HepG2 (cell line): Measurements from ENCODE around the gene PRKCB. TPM values are rescaled to one million over a fixed set of nuclear protein-coding genes. Genes with fewer than 3 reads are reported as not detected.

ENCODE experiments used
- ATAC-seq: fragments of 200-7000 bp; cut with Tn5 transposase; 3 replicates; pipeline ENCODE4 v1.9.1; 2020; ENCODE audit warnings: mild to moderate bottlenecking, moderate library complexity
- BruUV-seq: library from RNA; stranded (reverse); fragments of 400-500 nt; replicated peaks from 2 replicates; lab custom pipeline; 2021; lab: Mats Ljungman, UMichigan
- CTCF ChIA-PET: fragments of 300-600 bp; formaldehyde crosslinking; extraction: SDS; loops from one replicate; lab custom pipeline; 2021; ENCODE audit warnings: low total read pairs, inconsistent platforms, low intra/inter-chr PET ratio; lab: Yijun Ruan, JAX
- POLR2A ChIA-PET: fragments of 350-600 bp; sonication (Branson Sonifier 250); formaldehyde crosslinking; loops from one replicate; lab custom pipeline; 2020; ENCODE audit warnings: antibody characterized with exemption, inconsistent platforms; lab: Yijun Ruan, JAX
- DNase-seq: peaks from one replicate; pipeline ENCODE4 v3.0.0-alpha.2; 2015; ENCODE audit warnings: low spot score
- FAIRE-seq: peaks from 3 replicates; lab custom pipeline; 2011; peaks lifted over from hg19 to GRCh38; lab: Jason Lieb, UNC
- H2AFZ ChIP-seq: one replicate; pipeline ENCODE4 v1.6.1; 2011; ENCODE audit warnings: low read length, inconsistent platforms
- H3K27ac ChIP-seq: fragments of 300-600 bp; 3 replicates; pipeline ENCODE4 v1.8.0; 2011; ENCODE audit warnings: mixed run types, mild to moderate bottlenecking, mixed read lengths, low read length, inconsistent platforms; ENCODE audit not compliant: insufficient read depth; ENCODE audit errors: extremely low read length
- H3K27me3 ChIP-seq, 2 experiments: fragments of 200-600 bp in 1 of 2; 2 replicates in 1 of 2; 3 replicates in 1 of 2; pipeline versions ENCODE4 v1.6.0 to v1.8.0; 2011; ENCODE audit warnings: low read length in 2 of 2, mild to moderate bottlenecking in 2 of 2, moderate library complexity in 2 of 2, inconsistent platforms in 1 of 2; ENCODE audit not compliant: insufficient read depth in 2 of 2, control insufficient read depth in 1 of 2
- H3K36me3 ChIP-seq, 2 experiments: fragments of 200-600 bp in 1 of 2; replicated peaks in 1 of 2; 2 replicates in 1 of 2; 3 replicates in 1 of 2; pipeline versions ENCODE4 v1.5.1 to v1.8.0; 2011; ENCODE audit warnings: low read length in 2 of 2, inconsistent platforms in 1 of 2; ENCODE audit not compliant: insufficient read depth in 2 of 2, control insufficient read depth in 1 of 2
- H3K4me1 ChIP-seq: 2 replicates; pipeline ENCODE4 v1.5.1; 2012; ENCODE audit warnings: low read length, inconsistent platforms; ENCODE audit not compliant: insufficient read depth
- H3K4me2 ChIP-seq: 2 replicates; pipeline ENCODE4 v1.6.0; 2011; ENCODE audit warnings: low read depth, low read length, inconsistent platforms
- H3K4me3 ChIP-seq, 3 experiments: fragments of 200-600 bp in 1 of 3; sonication (generic), shearing (Covaris generic) in 1 of 3; replicated peaks in 1 of 3; 2 replicates each; pipeline ENCODE4 v1.5.1; 2011 to 2016; ENCODE audit warnings: low read length in 3 of 3, inconsistent platforms in 2 of 3, low read depth in 2 of 3, mild to moderate bottlenecking in 2 of 3, control low read depth in 1 of 3, mixed read lengths in 1 of 3; ENCODE audit not compliant: insufficient read depth in 1 of 3
- H3K79me2 ChIP-seq: one replicate; pipeline ENCODE4 v1.6.1; 2011; ENCODE audit warnings: low read length, inconsistent platforms; ENCODE audit not compliant: insufficient read depth
- H3K9ac ChIP-seq: 2 replicates; pipeline ENCODE4 v1.6.0; 2011; ENCODE audit warnings: mild to moderate bottlenecking, low read depth, low read length, inconsistent platforms; ENCODE audit not compliant: insufficient read depth
- H3K9me3 ChIP-seq: 2 replicates; pipeline ENCODE4 v1.5.1; 2012; ENCODE audit warnings: mild to moderate bottlenecking, low read length
- H4K20me1 ChIP-seq: 2 replicates; pipeline ENCODE4 v1.6.0; 2011; ENCODE audit warnings: inconsistent platforms, mild to moderate bottlenecking, low read length, moderate library complexity; ENCODE audit not compliant: insufficient read depth
- CCDC6 ChIP-seq: sonication (generic); formaldehyde crosslinking; IDR thresholded peaks from 2 replicates; pipeline ENCODE4 v1.8.1; 2022; ENCODE audit warnings: mild to moderate bottlenecking, missing genetic modification reagents, moderate library complexity
- DRAP1 ChIP-seq: IDR thresholded peaks from 2 replicates; pipeline ENCODE4 v1.6.1; 2016; ENCODE audit warnings: missing genetic modification reagents, missing compliant biosample characterization
- ELF4 ChIP-seq: sonication (generic); formaldehyde crosslinking; IDR thresholded peaks from 2 replicates; pipeline ENCODE4 v1.5.0; 2020; ENCODE audit warnings: missing genetic modification reagents, mild to moderate bottlenecking, moderate library complexity, borderline replicate concordance
- HOXA7 ChIP-seq: sonication (generic); formaldehyde crosslinking; IDR thresholded peaks from 2 replicates; pipeline ENCODE4 v1.8.1; 2022; ENCODE audit warnings: mild to moderate bottlenecking, missing genetic modification reagents, moderate library complexity
- LRRFIP1 ChIP-seq: sonication (generic); formaldehyde crosslinking; conservative IDR thresholded peaks from 2 replicates; pipeline ENCODE4 v1.4.0; 2020; ENCODE audit warnings: missing genetic modification reagents
- PHF20 ChIP-seq: sonication (generic); formaldehyde crosslinking; IDR thresholded peaks from 2 replicates; pipeline ENCODE4 v1.5.0; 2020; ENCODE audit warnings: mild to moderate bottlenecking, missing genetic modification reagents
- ZNF558 ChIP-seq: sonication (generic); formaldehyde crosslinking; IDR thresholded peaks from 2 replicates; pipeline ENCODE4 v1.9.0; 2022; ENCODE audit warnings: mild to moderate bottlenecking, missing genetic modification reagents, borderline replicate concordance
- ZNF564 ChIP-seq: sonication (generic); formaldehyde crosslinking; IDR thresholded peaks from 2 replicates; pipeline ENCODE4 v1.8.1; 2023; ENCODE audit warnings: mild to moderate bottlenecking, missing genetic modification reagents
- ZNF629 ChIP-seq: sonication (generic); formaldehyde crosslinking; conservative IDR thresholded peaks from 2 replicates; pipeline ENCODE4 v1.5.0; 2020; ENCODE audit warnings: missing genetic modification reagents
- WGBS: methylation state at CpG from one replicate; pipeline ENCODE4 v1.1.6; 2017; ENCODE audit warnings: low lambda C conversion rate; 5-methylcytosine and 5-hydroxymethylcytosine counted together
- in situ Hi-C: cut with HindIII; loops from 2 replicates; pipeline ENCODE4 v1.10.0; 2017; ENCODE audit warnings: low pct_unique_long_range_greater_than_20kb; ENCODE audit not compliant: extremely low pct_ligation_motif_present
- intact Hi-C: fragments of 100-400 bp; cut with micrococcal nuclease; formaldehyde crosslinking; loops from one replicate; pipeline ENCODE4 v1.10.0; 2022; ENCODE audit not compliant: unreplicated experiment
- polyA plus RNA-seq, 8 experiments: library from polyadenylated mRNA; depleted of rRNA in 3 of 8; stranded (reverse) in 7 of 8; unstranded in 1 of 8; fragments of >200 nt; fragmentation: Illumina TruSeq in 4 of 8; extraction: Trizol in 4 of 8; gene quantifications; 2 replicates each; pipeline versions ENCODE4 v1.2.1 to v1.2.3, GENCODE V29; 2011 to 2016; ENCODE audit warnings: low read depth in 4 of 8, missing spikeins in 1 of 8, mixed read lengths in 1 of 8; ENCODE audit not compliant: insufficient read depth in 1 of 8
- total RNA-seq, 5 experiments: library from RNA; depleted of rRNA; stranded (reverse); fragments of >200 nt; fragmentation: Illumina TruSeq; extraction: Trizol; gene quantifications; 2 replicates each; pipeline ENCODE4 v1.2.3, GENCODE V29; 2016; ENCODE audit warnings: low read depth in 1 of 5
- TF ChIP-seq, protein P1 (sequence below): sonication (generic); formaldehyde crosslinking; conservative IDR thresholded peaks from 2 replicates; pipeline ENCODE4 v1.4.0; 2020; ENCODE audit warnings: missing genetic modification reagents

PRKCB gene
- total and polyA plus RNA-seq, 2 of the 13 experiments (the other 11 are each of a cell fraction or from before 2014, with no cell fraction given): 0.01 TPM; not detected in 1

DNA sequence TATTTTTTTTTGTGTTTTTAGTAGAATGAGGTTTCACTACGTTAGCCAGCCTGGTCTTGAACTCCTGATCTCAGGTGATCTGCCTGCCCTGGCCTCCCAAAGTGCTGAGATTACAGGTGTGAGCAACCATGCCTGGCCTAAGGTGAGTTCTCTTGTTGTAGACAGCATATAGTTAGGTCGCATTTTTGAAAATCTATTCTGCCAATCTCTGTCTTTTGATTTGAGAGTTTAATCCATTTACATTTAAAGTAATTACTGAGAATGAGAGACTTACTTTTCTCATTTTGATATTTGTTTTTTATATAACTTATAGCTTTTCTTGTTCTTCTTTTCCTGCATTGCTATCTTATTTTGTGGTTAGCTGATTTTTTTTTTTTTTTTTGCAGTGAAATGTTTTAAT lies 6.3 kb upstream of the PRKCB start:
- no peak for FAIRE-seq
- Histone ChIP-seq H4K20me1 (no peaks in the 10 kb centered on the region), H3K27ac (no peak overlapping the region), H3K79me2 (no peaks in the 10 kb centered on the region), H3K4me2 (no peak overlapping the region), H3K9me3 (no peaks in the 10 kb centered on the region), H2AFZ (no peak overlapping the region), H3K4me1 (no peaks in the 10 kb centered on the region), H3K27me3 (peaks cover 1 to 9% of the 10 kb centered on the region in 2 experiments; a peak in 2 of 5 replicates), H3K4me3 (no peak overlapping the region), H3K9ac (no peak overlapping the region), H3K36me3 (no peaks in the 10 kb centered on the region)
- POLR2A ChIA-PET: no interaction called here
- 1% methylated on average over 2 of the region's 2 CpGs for WGBS
- BruUV-seq: no TSS peak
- no peak for DNase-seq
- in situ Hi-C loops: no loop called here
- no peak for ATAC-seq
- intact Hi-C loops: no loop called here
- TF ChIP-seq ZNF629 (no peak), CCDC6 (CRISPR knock-in tag) (no peak), PHF20 (CRISPR knock-in tag) (no peak), DRAP1 (no peak), HOXA7 (CRISPR knock-in tag) (no peak), ZNF558 (CRISPR knock-in tag) (no peak), ELF4 (CRISPR knock-in tag) (no peak), LRRFIP1 (CRISPR knock-in tag) (no peak), ZNF564 (CRISPR knock-in tag) (no peak)
- TF ChIP-seq, protein P1, sequence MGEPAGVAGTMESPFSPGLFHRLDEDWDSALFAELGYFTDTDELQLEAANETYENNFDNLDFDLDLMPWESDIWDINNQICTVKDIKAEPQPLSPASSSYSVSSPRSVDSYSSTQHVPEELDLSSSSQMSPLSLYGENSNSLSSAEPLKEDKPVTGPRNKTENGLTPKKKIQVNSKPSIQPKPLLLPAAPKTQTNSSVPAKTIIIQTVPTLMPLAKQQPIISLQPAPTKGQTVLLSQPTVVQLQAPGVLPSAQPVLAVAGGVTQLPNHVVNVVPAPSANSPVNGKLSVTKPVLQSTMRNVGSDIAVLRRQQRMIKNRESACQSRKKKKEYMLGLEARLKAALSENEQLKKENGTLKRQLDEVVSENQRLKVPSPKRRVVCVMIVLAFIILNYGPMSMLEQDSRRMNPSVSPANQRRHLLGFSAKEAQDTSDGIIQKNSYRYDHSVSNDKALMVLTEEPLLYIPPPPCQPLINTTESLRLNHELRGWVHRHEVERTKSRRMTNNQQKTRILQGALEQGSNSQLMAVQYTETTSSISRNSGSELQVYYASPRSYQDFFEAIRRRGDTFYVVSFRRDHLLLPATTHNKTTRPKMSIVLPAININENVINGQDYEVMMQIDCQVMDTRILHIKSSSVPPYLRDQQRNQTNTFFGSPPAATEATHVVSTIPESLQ (CRISPR knock-in tag): no peak
- CTCF ChIA-PET: no interaction called here
